ENCODE measurements around the gene INTS11. TPM values are rescaled to one million over a fixed set of nuclear protein-coding genes. Genes with fewer than 3 reads are reported as not detected.

Gene INTS11
- total and polyA plus RNA-seq, 2 of the 13 experiments (the other 11 are each of a cell fraction or from before 2014, with no cell fraction given): 52.8 to 94.8 TPM

- Histone ChIP-seq H3K4me2 (ENCODE audit: low read depth, low read length) (peak overlapping the region; percentile 92), H3K27ac (ENCODE audit: extremely low read length, insufficient read depth, low read length) (peak overlapping the region; percentile 88), H3K9me3 (ENCODE audit: low read length) (no peaks in the 10 kb centered on the region), H3K9ac (ENCODE audit: insufficient read depth, low read depth, low read length) (peak overlapping the region; percentile 80), H2AFZ (ENCODE audit: low read length) (no peak overlapping the region), H3K36me3 (replicated peaks in 1 of 2; ENCODE audit: control insufficient read depth in 1 of 2, insufficient read depth in 2 of 2, low read length in 2 of 2) (no peaks in the 10 kb centered on the region), H4K20me1 (ENCODE audit: insufficient read depth, low read length) (no peaks in the 10 kb centered on the region), H3K4me3 (replicated peaks in 1 of 3; ENCODE audit: insufficient read depth in 1 of 3, low read depth in 2 of 3, low read length in 3 of 3) (peak overlapping the region; percentile 69 to 74 (median 71)), H3K4me1 (ENCODE audit: insufficient read depth, low read length) (peaks cover 57% of the 10 kb centered on the region), H3K27me3 (ENCODE audit: control insufficient read depth in 1 of 2, insufficient read depth in 2 of 2, low read length in 2 of 2) (no peaks in the 10 kb centered on the region), H3K79me2 (ENCODE audit: insufficient read depth, low read length) (peaks cover 4% of the 10 kb centered on the region)
- WGBS (ENCODE audit: low lambda C conversion rate): 6% methylated on average over 14 of the region's 28 CpGs
- in situ Hi-C loops (cut with HindIII; ENCODE audit: extremely low pct_ligation_motif_present, low pct_unique_long_range_greater_than_20kb): no loop called here
- BruUV-seq (replicated peaks): TSS peak; percentile 38
- intact Hi-C loops (cut with micrococcal nuclease; ENCODE audit: unreplicated experiment): no loop called here
- FAIRE-seq (no peak), DNase-seq (ENCODE audit: low spot score) (peak; percentile 50), ATAC-seq (peak; percentile 56)
- CTCF ChIA-PET (ENCODE audit: low intra/inter-chr PET ratio, low total read pairs): no interaction called here
- POLR2A ChIA-PET: interaction anchor here (1.0 to 4.0 kb wide), 6 partner anchors 8 to 71 kb away, joined by 3 to 38 read pairs (median 14); partner anchors contain the start of genes AURKAIP1, CCNL2 and DVL1
- TF ChIP-seq EHMT2 (IDR thresholded peaks at IDR 0.05; ENCODE audit: borderline replicate concordance, low read depth, low read length): no peak
- peak; percentile 41; the same call in 1 of the 2 replicates for TF ChIP-seq HNRNPL (IDR thresholded peaks at IDR 0.05; ENCODE audit: low read depth, low read length)
- peak; percentile 57; the same call in 1 of the 2 replicates for TF ChIP-seq ZNF317 (CRISPR knock-in tag; IDR thresholded peaks at IDR 0.05)
- TF ChIP-seq MXD4 (CRISPR knock-in tag; IDR thresholded peaks at IDR 0.05): 0 out of 2 replicates have a peak, but pooled peaks have one; percentile 38
- peak; percentile 59; the same call in 1 of the 2 replicates for TF ChIP-seq GATAD2A (CRISPR knock-in tag; IDR thresholded peaks at IDR 0.05)
- TF ChIP-seq TFAP4 (IDR thresholded peaks at IDR 0.05; ENCODE audit: borderline replicate concordance, low read depth): peak; percentile 42; the same call in 1 of the 2 replicates
- no peak for TF ChIP-seq ZNF720 (CRISPR knock-in tag; IDR thresholded peaks at IDR 0.05)
- TF ChIP-seq MTERF4 (CRISPR knock-in tag; IDR thresholded peaks at IDR 0.05): no peak
- no peak for TF ChIP-seq CCDC6 (CRISPR knock-in tag; IDR thresholded peaks at IDR 0.05)
- peak; percentile 91 for TF ChIP-seq SOX5 (CRISPR knock-in tag; IDR thresholded peaks at IDR 0.05; ENCODE audit: borderline replicate concordance)
- TF ChIP-seq ZNF770 (CRISPR knock-in tag; IDR thresholded peaks at IDR 0.05): peak; percentile 88
- TF ChIP-seq MYC (CRISPR knock-in tag; IDR thresholded peaks at IDR 0.05; ENCODE audit: borderline replicate concordance): no peak; the same call in 1 of the 2 replicates
- peak; percentile 83 for TF ChIP-seq ZNF607 (CRISPR knock-in tag; IDR thresholded peaks at IDR 0.05; ENCODE audit: borderline replicate concordance)
- peak; percentile 73 for TF ChIP-seq HNF4A (CRISPR knock-in tag; IDR thresholded peaks at IDR 0.05)
- TF ChIP-seq KLF16 (CRISPR knock-in tag; IDR thresholded peaks at IDR 0.05): peak in 1 of 2 experiments; percentile 24; a peak in 1 of 4 replicates
- TF ChIP-seq ZBTB20 (CRISPR knock-in tag; IDR thresholded peaks at IDR 0.05; ENCODE audit: borderline replicate concordance, low read depth): no peak
- TF ChIP-seq HMG20B (CRISPR knock-in tag; conservative IDR thresholded peaks at IDR 0.05): no peak; the same call in 1 of the 2 replicates
Observed at GRCh38 chr1:1359664-1360468, 35.4 kb upstream of the INTS11 start.
